HFF-Myc (cell line): ENCODE measurements around the gene SPEN.
A peak's percentile ranks its signal among the peaks of the same experiment; 100 is the strongest.

Source experiments
- DNase-seq: peaks from one replicate; pipeline ENCODE4 v3.0.0-alpha.2; 2011; ENCODE audit warnings: low read depth; ENCODE audit errors: extremely low read depth
- H3K4me3 ChIP-seq: replicated peaks from 2 replicates; pipeline ENCODE4 v1.5.1; 2011; ENCODE audit warnings: low read depth, mild to moderate bottlenecking, control low read depth, low read length
- TF ChIP-seq, protein P1 (sequence below): IDR thresholded peaks from 2 replicates; pipeline ENCODE4 v1.5.1; 2012; ENCODE audit warnings: mild to moderate bottlenecking, low read depth, low read length, control low read depth; ENCODE audit errors: missing control alignments

SPEN gene

DNA sequence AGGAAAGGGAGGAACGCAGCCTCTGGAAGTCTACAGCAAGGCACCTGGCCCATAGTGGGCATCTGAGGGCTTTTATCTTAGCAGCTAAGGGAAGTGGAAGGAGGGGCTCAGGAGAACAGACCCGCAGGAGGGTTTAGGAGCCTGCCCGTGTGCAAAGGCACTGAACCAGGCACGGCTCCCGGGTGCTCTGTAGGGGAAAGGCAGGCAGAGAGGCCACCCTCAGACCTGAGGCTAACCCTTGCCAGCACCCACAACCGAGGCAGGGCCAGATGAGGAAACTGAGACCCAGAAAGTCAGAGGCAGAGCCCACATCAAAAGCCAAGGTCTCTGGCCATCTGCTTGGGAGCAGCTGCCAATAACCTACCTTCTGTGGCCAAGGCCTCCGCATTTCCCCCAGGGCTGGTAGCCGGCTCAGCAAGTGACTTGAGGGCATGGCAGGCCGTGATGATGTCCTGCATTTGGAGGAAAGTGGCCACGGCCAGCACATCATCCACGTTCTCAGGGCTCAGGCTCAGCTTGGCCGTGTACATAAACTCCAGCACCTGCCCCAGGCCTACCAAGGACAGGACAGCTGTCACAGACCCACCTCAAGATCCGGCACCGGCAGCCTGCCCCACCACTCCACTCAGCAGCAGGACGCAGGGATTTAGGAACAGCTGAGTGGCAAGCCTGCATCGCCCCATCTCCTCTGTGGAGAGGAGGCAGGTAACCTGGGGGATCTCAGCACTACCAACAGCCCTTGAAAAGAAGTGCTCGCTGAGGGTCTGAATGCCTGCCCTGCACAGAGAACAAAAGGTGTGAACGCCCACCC, 99.3 kb downstream of the SPEN start:
- H3K4me3 ChIP-seq: no peak overlapping the region
- TF ChIP-seq, protein P1, sequence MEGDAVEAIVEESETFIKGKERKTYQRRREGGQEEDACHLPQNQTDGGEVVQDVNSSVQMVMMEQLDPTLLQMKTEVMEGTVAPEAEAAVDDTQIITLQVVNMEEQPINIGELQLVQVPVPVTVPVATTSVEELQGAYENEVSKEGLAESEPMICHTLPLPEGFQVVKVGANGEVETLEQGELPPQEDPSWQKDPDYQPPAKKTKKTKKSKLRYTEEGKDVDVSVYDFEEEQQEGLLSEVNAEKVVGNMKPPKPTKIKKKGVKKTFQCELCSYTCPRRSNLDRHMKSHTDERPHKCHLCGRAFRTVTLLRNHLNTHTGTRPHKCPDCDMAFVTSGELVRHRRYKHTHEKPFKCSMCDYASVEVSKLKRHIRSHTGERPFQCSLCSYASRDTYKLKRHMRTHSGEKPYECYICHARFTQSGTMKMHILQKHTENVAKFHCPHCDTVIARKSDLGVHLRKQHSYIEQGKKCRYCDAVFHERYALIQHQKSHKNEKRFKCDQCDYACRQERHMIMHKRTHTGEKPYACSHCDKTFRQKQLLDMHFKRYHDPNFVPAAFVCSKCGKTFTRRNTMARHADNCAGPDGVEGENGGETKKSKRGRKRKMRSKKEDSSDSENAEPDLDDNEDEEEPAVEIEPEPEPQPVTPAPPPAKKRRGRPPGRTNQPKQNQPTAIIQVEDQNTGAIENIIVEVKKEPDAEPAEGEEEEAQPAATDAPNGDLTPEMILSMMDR: no peak
- no peak for DNase-seq

DNA sequence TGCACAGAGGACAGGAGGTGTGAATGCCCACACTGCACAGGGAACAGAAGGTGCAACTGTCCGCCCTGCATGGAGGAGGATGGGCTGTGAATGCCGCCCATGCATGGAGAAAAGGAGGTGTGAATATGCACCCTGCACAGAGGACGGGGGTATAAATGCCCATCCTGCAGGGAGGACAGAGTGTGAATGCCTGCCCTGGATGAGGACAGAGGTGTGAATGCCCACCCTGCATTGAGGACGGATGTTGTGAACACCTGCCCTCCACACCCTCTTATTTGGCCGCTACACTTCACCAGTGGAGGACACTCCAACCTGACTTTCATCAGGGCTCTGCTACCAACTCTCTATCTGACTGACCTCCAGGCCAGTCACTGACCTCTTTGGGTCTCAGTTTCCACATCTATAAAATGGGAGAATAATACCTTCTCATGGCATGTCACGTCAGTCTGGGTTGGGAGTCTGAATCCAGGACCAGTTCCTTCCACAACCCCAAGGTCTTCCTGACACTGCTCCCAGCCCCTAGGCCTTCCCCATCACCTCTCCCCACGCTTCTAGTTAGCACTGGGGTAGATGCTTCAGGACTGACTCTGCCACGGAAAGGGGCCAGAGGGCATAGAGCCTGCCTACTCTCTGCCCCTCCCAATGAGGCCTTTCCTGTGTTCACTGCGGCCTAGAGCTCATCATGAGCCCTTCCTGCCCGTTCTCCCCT, 100.0 kb downstream of the SPEN start:
- no peak overlapping the region for H3K4me3 ChIP-seq
- TF ChIP-seq, protein P1: no peak

DNA sequence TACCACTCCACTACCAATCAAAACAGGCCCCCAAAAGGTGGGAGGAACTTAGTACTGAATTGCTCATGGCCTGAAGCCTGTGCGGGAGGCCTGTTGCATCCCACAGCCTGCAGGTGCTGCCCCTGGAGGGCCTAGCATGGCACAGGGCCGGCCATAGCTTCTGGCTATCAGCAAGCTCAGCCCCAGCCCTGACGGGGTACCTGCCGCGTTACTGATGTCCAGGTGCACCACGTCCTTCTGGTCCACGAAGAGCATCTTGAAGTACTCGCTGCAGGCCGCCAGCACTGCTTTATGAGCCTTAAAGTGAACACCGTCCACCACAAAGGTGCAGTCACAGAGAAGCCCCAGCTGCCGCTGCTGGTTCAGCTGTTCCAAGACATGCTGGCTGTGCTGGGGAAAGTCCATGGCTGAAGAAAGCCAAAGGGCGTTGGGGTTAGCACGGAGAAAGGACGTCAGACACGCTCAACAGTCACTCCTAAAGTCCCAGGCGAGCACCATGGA, 100.6 kb downstream of the SPEN start:
- TF ChIP-seq, protein P1: no peak
- H3K4me3 ChIP-seq: no peak overlapping the region
- DNase-seq: no peak

More for the DNA sequence above, 100.0 kb downstream of the SPEN start:
- no peak for DNase-seq

DNA sequence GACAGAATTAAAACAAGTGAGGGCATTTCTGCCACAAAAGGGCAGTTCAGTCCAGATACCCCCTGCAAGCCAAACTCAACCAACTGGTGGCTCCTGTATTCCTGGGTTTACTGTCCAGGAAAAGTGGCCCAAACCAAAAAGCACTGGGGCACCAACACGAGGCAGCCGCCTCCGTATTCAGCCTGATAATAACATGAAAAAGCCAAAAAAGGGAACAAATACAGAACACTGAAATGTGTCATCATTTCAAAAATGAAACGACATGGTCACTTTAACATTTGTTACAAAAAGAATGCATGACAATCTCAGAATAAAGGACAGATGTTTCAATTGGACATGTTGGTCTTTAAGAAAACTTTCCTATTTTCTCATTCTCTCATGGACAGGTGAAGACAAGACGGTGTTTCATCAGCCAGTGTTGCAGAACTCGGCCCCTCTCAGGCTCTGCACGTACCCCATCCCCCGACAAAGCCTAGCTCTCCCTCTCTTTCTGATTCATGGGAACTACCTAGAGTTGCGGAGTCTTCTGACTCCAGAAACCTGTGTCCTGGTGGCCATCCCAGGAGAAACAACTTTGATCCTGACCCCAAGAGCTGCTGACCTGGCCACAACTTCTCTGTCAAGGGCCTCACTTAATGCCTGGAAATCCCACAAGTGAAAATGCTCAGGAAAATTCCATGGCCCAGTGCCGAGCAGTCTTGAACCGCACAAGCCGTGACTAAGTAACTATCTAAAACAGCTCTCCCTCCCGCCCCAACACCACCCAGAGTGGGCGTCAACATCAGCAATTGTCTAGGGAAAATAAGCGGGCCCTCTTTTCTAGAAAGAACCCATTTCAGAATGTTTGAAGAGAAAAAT, 101.3 kb downstream of the SPEN start:
- DNase-seq: peak; percentile 74
- TF ChIP-seq, protein P1: no peak
- peak overlapping the region; percentile 12 for H3K4me3 ChIP-seq

DNA sequence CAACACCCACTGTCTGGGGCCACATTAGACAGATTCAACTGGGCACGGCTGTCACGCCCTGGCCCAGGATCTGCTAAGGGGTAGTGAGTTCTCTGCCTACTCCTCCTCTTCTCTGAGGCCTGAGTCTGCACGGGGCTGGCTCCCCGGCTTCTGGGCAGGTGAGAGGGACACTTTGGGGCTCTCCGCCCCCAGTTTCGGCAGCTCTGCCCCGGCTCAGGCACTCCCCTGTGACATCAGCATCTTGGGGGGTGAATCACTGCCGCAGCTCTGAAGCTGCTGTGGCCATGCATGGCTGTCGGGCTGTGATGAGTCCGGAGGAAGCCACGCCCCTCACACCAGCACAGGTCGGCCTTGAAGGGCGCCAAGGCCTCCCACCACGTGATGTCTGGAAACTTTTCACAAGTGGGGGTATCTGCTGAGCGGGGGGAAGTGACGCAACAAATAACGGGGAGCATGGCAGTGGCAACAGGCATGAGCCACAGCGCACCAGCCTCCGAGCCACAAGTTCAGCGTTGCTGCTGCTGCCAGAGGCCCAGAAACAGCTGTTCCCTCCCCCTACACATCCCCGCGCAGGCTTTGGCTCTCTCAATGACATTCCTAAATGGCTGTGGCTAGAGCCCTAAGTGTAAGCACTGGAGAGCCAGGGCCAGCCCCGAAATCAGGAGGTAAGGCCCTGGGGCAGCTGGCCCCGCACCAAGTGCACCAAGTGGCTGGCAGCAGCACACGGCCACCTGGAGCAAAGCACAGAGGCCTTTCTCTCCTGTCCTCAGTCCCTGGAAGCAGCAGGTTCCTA, 102.1 kb downstream of the SPEN start:
- peak overlapping the region; percentile 12 for H3K4me3 ChIP-seq
- TF ChIP-seq, protein P1: no peak
- DNase-seq: peak; percentile 82

DNA sequence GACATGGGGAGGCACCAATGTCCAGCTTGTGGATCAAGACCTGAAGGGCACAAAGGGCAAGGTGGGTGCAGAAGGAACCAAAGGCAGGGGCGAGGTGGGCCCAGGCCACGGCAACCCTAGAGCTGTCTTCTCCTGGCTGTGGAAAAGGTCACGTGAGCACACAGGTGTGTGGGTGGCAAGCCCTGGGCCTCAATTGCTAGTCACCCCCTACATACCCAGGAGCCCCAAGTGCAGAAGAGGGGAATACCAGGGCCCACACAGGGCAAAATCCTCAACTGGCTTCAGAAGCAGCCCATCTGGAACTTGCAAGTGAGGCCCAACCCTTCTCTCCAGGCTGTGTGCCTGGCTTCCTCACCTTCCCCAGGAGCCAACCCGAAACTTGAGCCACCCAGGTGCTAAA, 102.8 kb downstream of the SPEN start:
- DNase-seq: no peak
- TF ChIP-seq, protein P1: no peak
- H3K4me3 ChIP-seq: no peak overlapping the region
